HG02973 (cell line): Measurements from ENCODE around the gene FAM241A.
A peak's percentile ranks its signal among the peaks of the same experiment; 100 is the strongest.
"Not testable (repeated sequence)": the region's sequence is repeated elsewhere in the genome, so short reads cannot be mapped to it uniquely, and the experiment has no call there.

ENCODE experiments used
- ATAC-seq: cut with Tn5 transposase; IDR thresholded peaks from one replicate; pipeline ENCODE4 v1.9.1; 2021; ENCODE audit warnings: moderate library complexity; ENCODE audit not compliant: unreplicated experiment

Gene FAM241A

GRCh38 chr4:112145326-112145789 lies at the start of gene FAM241A:
Gene FAM241A (plus strand): TSS chr4:112145454. CDS start chr4:112145581, 127 bp downstream.
- ATAC-seq, result peak; percentile 87

- ATAC-seq, result no peak
These were observed 46.3 kb upstream of the FAM241A start for GRCh38 chr4:112098841-112099530.

GRCh38 chr4:112099701-112100297 lies 45.5 kb upstream of the FAM241A start:
- ATAC-seq, result peak; percentile 77

- no peak for ATAC-seq
These were observed 42.3 kb upstream of the FAM241A start for GRCh38 chr4:112102875-112103370.

GRCh38 chr4:112105201-112105969 lies 39.9 kb upstream of the FAM241A start:
- ATAC-seq, result no peak

GRCh38 chr4:112109360-112110058 lies 35.7 kb upstream of the FAM241A start:
- no peak for ATAC-seq

GRCh38 chr4:112110059-112110425 lies 35.2 kb upstream of the FAM241A start:
- ATAC-seq, result no peak

- ATAC-seq, result no peak
These were observed 33.9 kb upstream of the FAM241A start for GRCh38 chr4:112111306-112111705.

- not testable (repeated sequence) for ATAC-seq
These were observed 33.2 kb upstream of the FAM241A start for GRCh38 chr4:112112095-112112494.

GRCh38 chr4:112112590-112113170 lies 32.6 kb upstream of the FAM241A start:
- ATAC-seq, result no peak

- no peak for ATAC-seq
These were observed 31.4 kb upstream of the FAM241A start for GRCh38 chr4:112113864-112114263.

GRCh38 chr4:112114452-112114851 lies 30.8 kb upstream of the FAM241A start:
- no peak for ATAC-seq

- ATAC-seq, result no peak
These were observed 26.4 kb upstream of the FAM241A start for GRCh38 chr4:112118742-112119352.

GRCh38 chr4:112119353-112119783 lies 25.9 kb upstream of the FAM241A start:
- ATAC-seq, result peak; percentile 97

GRCh38 chr4:112120021-112120420 lies 25.2 kb upstream of the FAM241A start:
- no peak for ATAC-seq

- no peak for ATAC-seq
These were observed 19.8 kb upstream of the FAM241A start for GRCh38 chr4:112125416-112125815.

- no peak for ATAC-seq
These were observed 18.1 kb upstream of the FAM241A start for GRCh38 chr4:112127048-112127637.

- no peak for ATAC-seq
These were observed 17.5 kb upstream of the FAM241A start for GRCh38 chr4:112127803-112128202.

- no peak for ATAC-seq
These were observed 16.8 kb upstream of the FAM241A start for GRCh38 chr4:112128452-112128851.

- ATAC-seq, result no peak
These were observed 14.3 kb upstream of the FAM241A start for GRCh38 chr4:112130906-112131305.
